Activated T-helper 9 cell treated with anti-CD3 and anti-CD28 coated beads, Interleukin-2, amount 50 U/mL, for 16 hours (primary cell): ENCODE measurements around the gene SPRR1A.

Experiments used
- DNase-seq: peaks from one replicate; pipeline ENCODE4 v3.0.0-alpha.2; 2020; ENCODE audit warnings: low read depth

The SPRR1A gene

DNA sequence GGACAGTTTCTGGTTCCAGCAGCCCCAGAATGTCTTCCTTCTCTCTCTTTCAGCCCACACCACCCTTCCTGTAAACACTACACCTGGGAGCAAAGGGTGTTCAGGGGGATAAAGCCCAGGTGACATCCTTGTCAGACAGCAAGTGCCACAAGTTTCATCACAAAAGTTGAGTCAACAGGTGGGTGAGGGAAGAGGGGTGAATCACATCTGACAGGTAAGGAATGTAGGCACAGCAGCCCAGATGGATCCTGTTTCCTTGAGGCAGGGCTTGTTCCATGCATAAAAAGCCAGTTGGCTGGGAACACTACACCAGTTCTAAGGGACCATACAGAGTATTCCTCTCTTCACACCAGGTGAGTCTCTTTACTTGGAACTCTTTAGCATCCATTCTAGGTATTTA is 47.0 kb downstream of the SPRR1A start, which contains the start of gene SPRR1B:
TSS of gene SPRR1B (plus strand) at position 309 of the 400 bp plus-strand sequence. CDS start 1,143 bp downstream, outside the sequence.
- DNase-seq: no peak

DNA sequence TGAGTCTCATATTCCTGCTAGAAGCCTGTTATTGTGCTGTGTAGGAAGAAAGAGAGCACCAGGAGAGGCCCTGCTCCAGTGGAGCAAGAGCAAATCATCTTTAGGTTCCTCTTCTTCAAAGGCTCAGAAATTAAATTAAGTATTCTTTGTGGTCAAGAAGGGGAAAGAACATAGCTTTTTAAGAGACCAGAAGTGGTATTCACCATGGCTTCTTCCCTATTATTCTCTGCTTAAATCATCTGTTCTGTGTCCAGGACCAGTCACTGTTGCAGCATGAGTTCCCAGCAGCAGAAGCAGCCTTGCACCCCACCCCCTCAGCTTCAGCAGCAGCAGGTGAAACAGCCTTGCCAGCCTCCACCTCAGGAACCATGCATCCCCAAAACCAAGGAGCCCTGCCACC is 48.2 kb downstream of the SPRR1A start:
- no peak for DNase-seq

DNA sequence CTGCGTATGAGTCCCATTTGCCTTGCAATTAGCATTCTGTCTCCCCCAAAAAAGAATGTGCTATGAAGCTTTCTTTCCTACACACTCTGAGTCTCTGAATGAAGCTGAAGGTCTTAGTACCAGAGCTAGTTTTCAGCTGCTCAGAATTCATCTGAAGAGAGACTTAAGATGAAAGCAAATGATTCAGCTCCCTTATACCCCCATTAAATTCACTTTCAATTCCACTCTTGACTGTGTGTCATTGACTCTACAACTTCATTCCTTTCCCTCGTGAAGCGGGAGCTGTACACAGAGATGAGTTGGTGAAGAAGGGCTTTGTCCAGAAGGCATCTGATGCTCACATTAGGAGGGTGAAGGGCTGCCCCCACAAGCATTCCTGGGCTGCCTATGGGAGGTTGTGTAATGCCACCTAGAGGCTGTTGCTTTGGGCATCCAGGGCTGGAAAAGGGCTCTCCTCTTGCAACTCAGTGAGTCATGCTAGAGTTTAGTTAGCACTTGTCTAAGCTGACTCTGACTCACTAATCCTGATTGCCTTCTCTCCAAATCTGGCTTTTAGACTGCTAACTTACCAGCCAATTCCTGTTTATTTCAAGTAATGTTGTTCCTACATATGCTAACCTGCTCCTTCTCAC is 48.9 kb downstream of the SPRR1A start:
- DNase-seq: no peak

DNA sequence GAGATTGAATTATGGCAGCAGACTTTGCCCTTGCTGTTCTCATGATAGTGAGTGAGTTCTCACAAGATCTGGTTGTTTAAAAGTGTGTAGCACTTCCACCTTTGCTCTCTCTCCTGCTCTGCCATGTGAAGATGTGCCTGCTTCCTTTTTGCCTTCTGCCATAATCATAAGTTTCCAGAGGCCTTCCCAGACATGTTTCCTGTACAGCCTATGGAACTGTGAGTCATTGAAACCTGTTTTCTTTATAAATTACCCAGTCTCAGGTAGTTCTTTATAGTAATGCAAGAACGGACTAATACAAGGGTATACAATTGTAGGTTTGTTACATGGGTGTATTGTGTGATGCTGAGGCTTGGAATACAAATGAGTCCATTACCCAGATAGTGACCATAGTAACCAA is 51.3 kb downstream of the SPRR1A start:
- DNase-seq: no peak
